ENCODE results near the gene UBAP2L. TPM values are rescaled to one million over a fixed set of nuclear protein-coding genes. Genes with fewer than 3 reads are reported as not detected.
A peak's percentile ranks its signal among the peaks of the same experiment; 100 is the strongest.

UBAP2L gene
- total RNA-seq, 1 experiment from 2014 or later = 265 TPM

- Histone ChIP-seq H3K9me3 (ENCODE audit: control insufficient read depth, low read depth, low read length) (no peaks in the 10 kb centered on the region), H3K4me2 (ENCODE audit: insufficient read depth, insufficient read length, low read length) (no peak overlapping the region), H4K5ac (ENCODE audit: insufficient read length, low read depth, low read length) (no peak overlapping the region), H2AK5ac (ENCODE audit: insufficient read length, low read length) (no peak overlapping the region), H3K79me1 (ENCODE audit: insufficient read depth, low read depth, low read length, poor library complexity, severe bottlenecking) (peaks cover 5% of the 10 kb centered on the region), H3K4me1 (ENCODE audit: insufficient read depth, low read length) (no peaks in the 10 kb centered on the region; the same call in 1 of the 2 replicates), H3K9ac (ENCODE audit: extremely low read depth, insufficient read length, low read length) (no peak overlapping the region), H2BK120ac (ENCODE audit: low read depth, low read length, poor library complexity, severe bottlenecking) (no peak overlapping the region), H3K23me2 (ENCODE audit: insufficient read length, low read depth, low read length, poor library complexity, severe bottlenecking) (no peaks in the 10 kb centered on the region), H2BK5ac (ENCODE audit: insufficient read length, low read length) (no peak overlapping the region), H2AFZ (ENCODE audit: low read length) (no peak overlapping the region), H3K27ac (ENCODE audit: insufficient read length, low read depth, low read length) (no peak overlapping the region), H4K20me1 (ENCODE audit: control insufficient read depth, insufficient read depth, insufficient read length) (no peaks in the 10 kb centered on the region), H3K18ac (ENCODE audit: insufficient read length, low read depth, low read length) (no peak overlapping the region), H2BK15ac (ENCODE audit: low read depth, low read length) (no peak overlapping the region), H3K27me3 (ENCODE audit: insufficient read depth, low read length) (no peaks in the 10 kb centered on the region), H4K91ac (ENCODE audit: insufficient read length, low read depth, low read length) (no peak overlapping the region), H2BK20ac (ENCODE audit: low read depth, low read length, poor library complexity, severe bottlenecking) (no peak overlapping the region), H3K79me2 (ENCODE audit: insufficient read depth, low read length) (peaks cover 6% of the 10 kb centered on the region; the same call in 1 of the 2 replicates), H3K23ac (ENCODE audit: insufficient read length, low read depth, low read length) (no peak overlapping the region), H4K8ac (replicated peaks; ENCODE audit: insufficient read length, low read depth, low read length) (no peak overlapping the region), H3T11ph (ENCODE audit: low read length) (no peak overlapping the region), H3K14ac (ENCODE audit: insufficient read depth, low read length) (no peak overlapping the region), H3K4ac (ENCODE audit: low read depth, low read length) (no peak overlapping the region), H2BK12ac (ENCODE audit: insufficient read length, low read depth, low read length) (no peak overlapping the region), H3K56ac (ENCODE audit: insufficient read length, low read depth, low read length) (no peak overlapping the region)
- peaks cover 63 to 93% (median 91%) of the 10 kb centered on the region in 3 experiments; a peak in 6 of 7 replicates for H3K36me3 Mint-ChIP-seq (ENCODE audit: insufficient read depth in 1 of 3, low read depth in 3 of 3)
- no peaks in the 10 kb centered on the region for H3K9me3 Mint-ChIP-seq
- H3K4me3 Mint-ChIP-seq = no peak overlapping the region
- no peak for TF ChIP-seq CTCF (conservative IDR thresholded peaks at IDR 0.05)
- no peak for DNase-seq
- H3K27me3 Mint-ChIP-seq (ENCODE audit: low read depth) = no peaks in the 10 kb centered on the region
- WGBS (ENCODE audit: extremely low coverage, insufficient read length, low lambda C conversion rate) = no CpG with 5 or more reads among the region's 3 CpGs
- H3K4me1 Mint-ChIP-seq = no peaks in the 10 kb centered on the region
- H3K27ac Mint-ChIP-seq = 0 out of 7 replicates have a peak overlapping the region, but pooled peaks of 1 of the 3 experiments have one; percentile 5
Measured at GRCh38 chr1:154239491-154239890, 18.7 kb downstream of the UBAP2L start.

Data from H9 (cell line).